Activated CD4-positive, alpha-beta T cell treated with anti-CD3 and anti-CD28 coated beads, Interleukin-10, Interleukin-2, amounts not matched to agents 100 ng/mL and 50 ng/mL, durations not matched to agents 16 hours and 8 hours (primary cell): ENCODE results near the gene SH2D2A.

Experiments used
- DNase-seq: peaks from one replicate; pipeline ENCODE4 v3.0.0-alpha.2; 2020

Gene SH2D2A

GRCh38 chr1:156802421-156802935 lies 14.2 kb downstream of the SH2D2A start:
- DNase-seq: no peak

GRCh38 chr1:156801409-156802121 lies 15.1 kb downstream of the SH2D2A start:
- no peak for DNase-seq

- peak; percentile 66 for DNase-seq
These were observed 19.3 kb downstream of the SH2D2A start for GRCh38 chr1:156797212-156797871.

- no peak for DNase-seq
These were observed 20.1 kb downstream of the SH2D2A start for GRCh38 chr1:156796340-156797097.

- DNase-seq: no peak
These were observed 20.9 kb downstream of the SH2D2A start for GRCh38 chr1:156795787-156796186.

GRCh38 chr1:156795374-156795733 lies 21.3 kb downstream of the SH2D2A start:
- DNase-seq: no peak

GRCh38 chr1:156794506-156795373 lies 21.9 kb downstream of the SH2D2A start:
- no peak for DNase-seq

GRCh38 chr1:156789621-156790318 lies 26.9 kb downstream of the SH2D2A start:
- no peak for DNase-seq

- no peak for DNase-seq
These were observed 28.5 kb downstream of the SH2D2A start for GRCh38 chr1:156788136-156788535.

- no peak for DNase-seq
These were observed 30.0 kb downstream of the SH2D2A start for GRCh38 chr1:156786640-156787039.

GRCh38 chr1:156785458-156785857 lies 31.2 kb downstream of the SH2D2A start:
- DNase-seq: no peak

- no peak for DNase-seq
These were observed 35.0 kb downstream of the SH2D2A start for GRCh38 chr1:156781585-156782186.

GRCh38 chr1:156777573-156777972 lies 39.1 kb downstream of the SH2D2A start:
- DNase-seq: no peak

GRCh38 chr1:156776942-156777341 lies 39.7 kb downstream of the SH2D2A start:
- DNase-seq: no peak

GRCh38 chr1:156775799-156776198 lies 40.8 kb downstream of the SH2D2A start:
- DNase-seq: peak; percentile 36

- DNase-seq: peak; percentile 65
These were observed 43.0 kb downstream of the SH2D2A start for GRCh38 chr1:156773607-156774006.

- no peak for DNase-seq
These were observed 43.7 kb downstream of the SH2D2A start for GRCh38 chr1:156772728-156773497.

GRCh38 chr1:156772222-156772621 lies 44.4 kb downstream of the SH2D2A start:
- DNase-seq: no peak

GRCh38 chr1:156768610-156769295 lies 47.9 kb downstream of the SH2D2A start:
- DNase-seq: no peak
